ENCODE data around the gene EPHA6. TPM values are rescaled to one million over a fixed set of nuclear protein-coding genes. Genes with fewer than 3 reads are reported as not detected.

The EPHA6 gene
- total RNA-seq, 2 donors from 2014 or later: 0.58 to 1.1 TPM

DNA sequence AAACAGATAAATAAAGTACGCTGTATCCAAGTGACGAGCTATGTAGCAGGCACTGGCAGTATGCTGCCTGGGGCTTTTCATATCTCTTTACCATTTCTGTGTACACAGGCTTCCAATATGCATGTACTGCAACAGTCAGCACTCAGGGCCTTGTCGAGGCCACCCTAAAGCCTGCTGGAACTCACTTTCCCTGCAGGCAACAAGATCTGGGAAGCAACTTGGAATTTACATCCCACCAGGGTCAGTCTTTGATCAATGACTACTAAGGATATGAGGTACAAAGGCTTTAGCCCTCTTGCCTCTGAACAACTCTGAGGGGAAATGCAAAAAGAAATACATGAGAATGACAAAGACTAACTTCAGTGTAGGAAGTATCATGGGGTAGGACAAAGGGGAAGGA is 848.4 kb downstream of the EPHA6 start:
- DNase-seq: no peak
- intact Hi-C loops (cut with DNase I): no loop called here
- no peak for ATAC-seq

- intact Hi-C loops (cut with DNase I): no loop called here
- no peak for DNase-seq
- ATAC-seq: no peak
Measured at GRCh38 chr3:97665896-97666295, 851.5 kb downstream of the EPHA6 start.

GRCh38 chr3:97670952-97671351 is 856.6 kb downstream of the EPHA6 start:
- no peak for DNase-seq
- intact Hi-C loops (cut with DNase I): no loop called here
- ATAC-seq: no peak

- DNase-seq (no peak), ATAC-seq (no peak)
- intact Hi-C loops (cut with DNase I): no loop called here
Measured at GRCh38 chr3:97673357-97673997, 859.1 kb downstream of the EPHA6 start.

DNA sequence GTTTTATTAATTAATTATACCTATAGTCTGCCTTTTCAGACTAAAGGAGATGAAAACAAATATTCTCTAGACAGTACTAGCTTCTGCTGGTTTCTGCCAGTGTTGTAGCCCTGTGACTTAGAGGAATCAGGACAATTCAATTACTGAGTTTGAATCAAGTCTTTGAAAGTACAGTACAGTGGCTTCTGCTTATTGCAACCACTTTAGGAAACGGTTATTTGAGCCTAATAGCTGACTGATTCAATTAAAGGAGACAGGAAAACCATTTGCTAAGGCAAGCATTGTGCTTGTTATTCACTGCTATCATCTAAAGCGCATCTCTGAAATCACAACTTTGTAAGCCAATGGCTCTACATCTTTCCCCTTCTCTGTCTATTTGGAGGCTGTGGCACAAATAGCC is 860.1 kb downstream of the EPHA6 start:
- DNase-seq: no peak
- intact Hi-C loops (cut with DNase I): no loop called here
- ATAC-seq: no peak

DNA sequence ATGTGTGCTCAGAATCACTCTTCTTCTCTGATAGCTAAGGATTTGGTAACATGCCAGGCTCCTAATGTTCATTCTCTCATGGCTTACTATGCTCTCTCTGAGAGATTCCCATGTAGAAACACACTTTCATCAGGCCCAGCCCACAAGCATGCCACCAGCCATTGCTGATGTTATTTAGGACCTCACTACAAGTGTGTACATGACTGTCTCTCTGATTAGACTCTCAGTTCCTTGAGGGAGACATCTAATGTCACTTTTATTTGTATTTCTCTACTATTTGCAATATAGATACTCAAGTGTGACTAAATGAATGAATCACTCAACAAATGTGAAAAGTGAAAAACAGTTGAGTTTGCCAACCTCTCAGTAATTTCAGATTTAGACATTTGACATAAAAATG is 865.8 kb downstream of the EPHA6 start:
- ATAC-seq (no peak), DNase-seq (no peak)
- intact Hi-C loops (cut with DNase I): no loop called here

- ATAC-seq (no peak), DNase-seq (no peak)
- intact Hi-C loops (cut with DNase I): no loop called here
Measured at GRCh38 chr3:97680696-97681095, 866.3 kb downstream of the EPHA6 start.

- DNase-seq (no peak), ATAC-seq (no peak)
- intact Hi-C loops (cut with DNase I): no loop called here
Measured at GRCh38 chr3:97684490-97684889, 870.1 kb downstream of the EPHA6 start.

DNA sequence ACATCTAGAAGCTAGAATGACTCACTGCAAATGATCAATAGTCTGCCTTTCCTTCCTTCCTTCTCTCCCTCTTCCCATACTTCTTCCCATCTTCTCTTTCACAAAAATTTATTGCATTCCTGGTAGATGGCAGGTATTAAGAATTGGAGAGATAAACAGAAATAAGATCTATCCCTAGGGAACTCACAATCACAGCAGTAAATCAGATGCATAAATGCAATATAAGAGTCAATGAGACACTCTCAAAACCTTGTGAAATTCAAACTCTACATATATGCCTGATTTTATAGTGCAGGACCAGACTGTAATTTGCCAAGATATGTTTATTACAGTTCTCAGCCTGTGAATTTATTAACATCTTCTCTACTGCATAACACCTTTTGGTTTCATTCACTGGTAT is 871.9 kb downstream of the EPHA6 start:
- DNase-seq: no peak
- intact Hi-C loops (cut with DNase I): no loop called here
- no peak for ATAC-seq

GRCh38 chr3:97687734-97688133 is 873.3 kb downstream of the EPHA6 start:
- intact Hi-C loops (cut with DNase I): no loop called here
- no peak for ATAC-seq
- DNase-seq: no peak

GRCh38 chr3:97689111-97689510 is 874.7 kb downstream of the EPHA6 start:
- intact Hi-C loops (cut with DNase I): no loop called here
- ATAC-seq (no peak), DNase-seq (no peak)

DNA sequence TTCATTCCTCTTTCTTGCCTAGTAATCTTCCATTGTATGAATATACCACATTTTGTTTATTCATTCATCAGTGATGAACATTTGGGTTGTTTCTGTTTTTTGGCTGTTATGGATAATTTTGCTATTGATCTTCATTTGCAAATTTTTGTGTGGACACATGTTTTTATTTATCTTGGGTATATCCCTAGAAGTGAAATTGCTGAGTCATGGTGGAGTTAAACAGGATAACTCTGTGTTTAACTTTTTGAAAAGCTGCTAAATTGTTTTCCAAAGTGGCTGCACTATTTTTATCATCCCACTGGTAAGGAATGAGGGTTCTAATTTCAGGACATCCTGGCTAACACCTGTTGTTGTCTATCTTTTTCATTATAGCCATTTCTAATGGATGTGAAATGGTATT is 875.6 kb downstream of the EPHA6 start:
- intact Hi-C loops (cut with DNase I): no loop called here
- DNase-seq: no peak
- no peak for ATAC-seq

GRCh38 chr3:97691354-97691753 is 877.0 kb downstream of the EPHA6 start:
- ATAC-seq: no peak
- no peak for DNase-seq

GRCh38 chr3:97692389-97692788 is 878.0 kb downstream of the EPHA6 start:
- intact Hi-C loops (cut with DNase I): no loop called here
- ATAC-seq (no peak), DNase-seq (no peak)

More at GRCh38 chr3:97691354-97691753, 877.0 kb downstream of the EPHA6 start:
- intact Hi-C loops (cut with DNase I): no loop called here

DNA sequence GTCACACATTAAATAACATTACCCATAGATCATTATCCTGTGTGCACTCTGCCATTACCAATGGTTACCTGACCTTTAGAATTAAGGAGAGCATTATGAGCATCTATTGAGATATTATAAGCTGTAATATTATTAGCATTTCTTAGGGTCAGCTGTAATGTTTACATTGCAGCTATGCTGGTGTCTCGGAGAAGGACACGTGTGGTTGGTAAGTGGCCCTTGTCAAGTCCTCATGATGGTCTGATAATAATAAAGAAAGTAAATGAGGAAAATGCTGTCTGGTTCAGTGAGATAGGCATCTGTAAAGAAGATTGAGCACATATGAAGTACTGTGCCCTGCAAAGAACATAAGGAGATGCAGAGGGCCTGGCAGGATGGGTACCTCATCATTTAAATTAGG is 878.4 kb downstream of the EPHA6 start:
- ATAC-seq: no peak
- no peak for DNase-seq
- intact Hi-C loops (cut with DNase I): no loop called here

- ATAC-seq (no peak), DNase-seq (no peak)
- intact Hi-C loops (cut with DNase I): no loop called here
Measured at GRCh38 chr3:97694876-97695275, 880.5 kb downstream of the EPHA6 start.

- ATAC-seq (no peak), DNase-seq (no peak)
- intact Hi-C loops (cut with DNase I): no loop called here
Measured at GRCh38 chr3:97698691-97699090, 884.3 kb downstream of the EPHA6 start.

- ATAC-seq (no peak), DNase-seq (no peak)
- intact Hi-C loops (cut with DNase I): no loop called here
Measured at GRCh38 chr3:97699889-97700288, 885.5 kb downstream of the EPHA6 start.

GRCh38 chr3:97705764-97706163 is 891.4 kb downstream of the EPHA6 start:
- no peak for ATAC-seq
- no peak for DNase-seq
- intact Hi-C loops (cut with DNase I): no loop called here

DNA sequence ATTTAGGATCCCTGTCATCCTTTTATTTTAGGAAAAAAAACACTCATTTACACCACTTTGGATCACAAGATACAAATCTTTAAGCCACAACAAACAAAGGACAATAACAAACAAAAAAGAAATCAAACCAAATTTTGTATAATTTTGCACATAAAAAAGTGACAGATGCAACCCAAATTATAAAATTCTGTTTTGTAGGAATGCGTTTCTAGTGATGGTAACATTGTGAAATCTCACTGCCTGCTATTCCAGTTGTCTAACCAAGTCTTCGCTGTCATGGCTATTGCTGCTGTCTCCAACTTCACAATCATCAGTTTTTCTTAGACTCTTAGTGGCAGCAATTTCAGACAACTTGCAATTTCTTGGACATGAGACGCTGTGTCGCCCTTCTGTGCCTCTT is 891.8 kb downstream of the EPHA6 start:
- no peak for DNase-seq
- intact Hi-C loops (cut with DNase I): no loop called here
- no peak for ATAC-seq

DNA sequence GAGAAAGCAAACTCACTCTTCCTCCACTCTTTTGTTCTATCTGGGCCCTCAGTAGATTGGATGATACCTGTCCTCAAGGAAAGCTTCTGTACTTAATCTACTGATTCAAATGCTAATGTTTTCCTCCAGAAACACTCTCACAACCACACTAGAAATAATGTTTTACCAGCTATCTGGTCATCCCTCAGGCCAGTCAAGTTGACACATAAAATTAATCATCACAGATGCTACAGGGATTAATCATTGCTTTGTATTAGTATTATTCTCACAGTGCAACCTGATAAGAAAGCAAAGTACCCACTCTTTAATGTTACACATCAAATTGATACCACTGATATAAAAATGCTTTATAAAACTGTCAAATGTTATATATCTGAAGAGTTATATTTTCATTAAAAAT is 897.3 kb downstream of the EPHA6 start:
- intact Hi-C loops (cut with DNase I): no loop called here
- no peak for DNase-seq
- ATAC-seq: no peak

DNA sequence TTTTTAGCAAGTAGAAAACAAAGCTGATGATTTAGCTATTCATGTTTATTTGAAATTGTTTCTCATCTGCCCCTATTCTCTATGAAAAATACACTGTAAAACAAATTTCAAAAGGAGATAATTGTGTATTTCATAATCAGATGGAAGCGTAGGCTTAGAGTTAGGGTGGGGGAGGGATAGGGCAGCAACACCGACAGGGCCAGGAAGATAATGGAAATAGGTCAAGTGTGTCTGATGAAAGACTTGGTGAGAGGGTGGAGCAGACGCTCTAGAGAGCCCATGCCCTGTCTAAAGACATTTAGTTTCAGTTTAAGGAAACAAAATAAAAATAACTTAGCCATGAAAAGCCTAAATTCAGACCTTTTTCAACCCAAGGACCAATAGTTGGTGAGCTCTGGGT is 898.5 kb downstream of the EPHA6 start:
- intact Hi-C loops (cut with DNase I): no loop called here
- DNase-seq (no peak), ATAC-seq (peak; percentile 57 to 85)

Data from left cardiac atrium (tissue), 4 donors.